ENCODE measurements around the gene OPCML. TPM values are rescaled to one million over a fixed set of nuclear protein-coding genes. Genes with fewer than 3 reads are reported as not detected.

The OPCML gene
- total and polyA plus RNA-seq, 2 experiments from 2014 or later: 1.2 to 4.4 TPM

- Histone ChIP-seq H3K27ac (ENCODE audit: low read depth) (no peak overlapping the region), H3K4me2 (no peak overlapping the region), H2AFZ (no peak overlapping the region), H3K4me3 (no peak overlapping the region), H3K27me3 (ENCODE audit: insufficient read depth) (no peaks in the 10 kb centered on the region), H3K79me2 (replicated peaks; ENCODE audit: insufficient read depth) (no peaks in the 10 kb centered on the region), H3K36me3 (ENCODE audit: insufficient read depth) (no peaks in the 10 kb centered on the region), H3F3A (replicated peaks; ENCODE audit: low read depth) (no peaks in the 10 kb centered on the region), H4K20me1 (replicated peaks; ENCODE audit: insufficient read depth) (no peaks in the 10 kb centered on the region), H3K9me2 (ENCODE audit: insufficient read depth) (no peaks in the 10 kb centered on the region; the same call in 1 of the 2 replicates), H3K4me1 (ENCODE audit: insufficient read depth) (peaks cover 14% of the 10 kb centered on the region)
- Mint-ChIP-seq H3K4me3 (no peak overlapping the region), H3K4me1 (peaks cover 15% of the 10 kb centered on the region), H3K27ac (no peak overlapping the region), H3K9me3 (no peaks in the 10 kb centered on the region), H3K36me3 (ENCODE audit: low read depth) (no peaks in the 10 kb centered on the region), H3K27me3 (ENCODE audit: insufficient read depth, low read depth, poor library complexity) (peaks cover 6% of the 10 kb centered on the region)
- TF ChIP-seq POLR2AphosphoS5 (IDR thresholded peaks at IDR 0.05; ENCODE audit: low read depth) (no peak), JUNB (IDR thresholded peaks at IDR 0.05; ENCODE audit: unreplicated experiment) (no peak), REST (IDR thresholded peaks at IDR 0.05; ENCODE audit: unreplicated experiment) (no peak), CREB1 (CRISPR knock-in tag; IDR thresholded peaks at IDR 0.05; ENCODE audit: low read depth) (no peak), NANOG (IDR thresholded peaks at IDR 0.05; ENCODE audit: borderline replicate concordance) (no peak), ZNF331 (CRISPR knock-in tag; IDR thresholded peaks at IDR 0.05; ENCODE audit: low read depth) (no peak), ZNF114 (CRISPR knock-in tag; IDR thresholded peaks at IDR 0.05) (no peak), CTCF (conservative IDR thresholded peaks at IDR 0.05; ENCODE audit: low read depth in 2 of 2) (no peak), ETS1 (IDR thresholded peaks at IDR 0.05) (no peak), EZH2phosphoT487 (IDR thresholded peaks at IDR 0.05; ENCODE audit: unreplicated experiment) (no peak), EZH2 (IDR thresholded peaks at IDR 0.05; ENCODE audit: low read depth, unreplicated experiment) (no peak), STAT1 (IDR thresholded peaks at IDR 0.05; ENCODE audit: unreplicated experiment) (no peak), ZNF462 (CRISPR knock-in tag; IDR thresholded peaks at IDR 0.05) (no peak)
- ATAC-seq: no peak
- no peak for DNase-seq (ENCODE audit: low spot score)
Measured at GRCh38 chr11:132844956-132845696, 687.2 kb downstream of the OPCML start.

Measured in GM23338 (cell line).